HCT116 (cell line): ENCODE results near the gene DPP10.

ENCODE experiments used
- EGR1 ChIP-seq: IDR thresholded peaks from 2 replicates; pipeline ENCODE4 v1.6.1; 2012; ENCODE audit warnings: low read depth
- EZH2 ChIP-seq: fragments of 200-600 bp; sonication (generic); IDR thresholded peaks from 2 replicates; pipeline ENCODE4 v1.6.1; 2017; ENCODE audit warnings: antibody characterized with exemption, mixed run types
- EZH2phosphoT487 ChIP-seq: fragments of 200-600 bp; IDR thresholded peaks from 2 replicates; pipeline ENCODE4 v1.6.1; 2018; ENCODE audit warnings: antibody characterized with exemption, borderline replicate concordance
- POLR2A ChIP-seq: IDR thresholded peaks from 2 replicates; pipeline ENCODE4 v1.7.0; 2011; ENCODE audit warnings: borderline replicate concordance; ENCODE audit not compliant: insufficient read depth, insufficient read length; ENCODE audit errors: extremely low read depth
- POLR2AphosphoS5 ChIP-seq: IDR thresholded peaks from 2 replicates; pipeline ENCODE4 v1.6.1; 2011; ENCODE audit warnings: mild to moderate bottlenecking, low read depth, low read length, moderate library complexity
- TF ChIP-seq, protein P1 (sequence below), 3 experiments: fragments of 200-600 bp in 1 of 3; sonication (generic) in 1 of 3; IDR thresholded peaks in 2 of 3; conservative IDR thresholded peaks in 1 of 3; 2 replicates each; pipeline ENCODE4 v1.5.1; 2012 to 2017; ENCODE audit warnings: low read depth in 2 of 3, low read length in 2 of 3, antibody characterized with exemption in 1 of 3, borderline replicate concordance in 1 of 3, control low read depth in 1 of 3, mild to moderate bottlenecking in 1 of 3, mixed read lengths in 1 of 3, mixed run types in 1 of 3, moderate library complexity in 1 of 3; ENCODE audit not compliant: insufficient read depth in 1 of 3
- TF ChIP-seq, protein P2 (sequence below): IDR thresholded peaks from 2 replicates; pipeline ENCODE4 v1.6.1; 2012; ENCODE audit warnings: low read depth
- TF ChIP-seq, protein P3 (sequence below): IDR thresholded peaks from 2 replicates; pipeline ENCODE4 v1.6.1; 2012

DNA sequence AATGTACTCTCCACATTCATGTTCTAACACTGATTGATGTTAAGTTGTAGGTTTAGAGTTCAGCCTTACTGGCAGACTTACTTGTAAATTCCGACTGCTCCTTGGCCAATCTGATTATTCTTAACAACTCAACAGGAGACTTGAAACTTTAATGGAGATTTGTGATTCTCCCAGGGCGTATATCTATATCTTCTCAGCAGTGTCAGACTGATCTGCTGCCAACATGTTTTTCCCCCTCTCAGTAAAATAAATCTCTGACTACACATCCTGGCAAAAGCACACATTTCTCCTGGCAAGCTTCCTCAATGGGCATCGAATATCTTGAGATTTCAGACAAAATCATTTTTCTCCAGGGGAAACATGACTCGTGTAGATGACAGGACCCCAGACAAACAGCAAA lies 1041.2 kb downstream of the DPP10 start:
- TF ChIP-seq POLR2AphosphoS5, result no peak
- TF ChIP-seq EZH2, result no peak
- no peak for TF ChIP-seq EGR1
- TF ChIP-seq, protein P1, sequence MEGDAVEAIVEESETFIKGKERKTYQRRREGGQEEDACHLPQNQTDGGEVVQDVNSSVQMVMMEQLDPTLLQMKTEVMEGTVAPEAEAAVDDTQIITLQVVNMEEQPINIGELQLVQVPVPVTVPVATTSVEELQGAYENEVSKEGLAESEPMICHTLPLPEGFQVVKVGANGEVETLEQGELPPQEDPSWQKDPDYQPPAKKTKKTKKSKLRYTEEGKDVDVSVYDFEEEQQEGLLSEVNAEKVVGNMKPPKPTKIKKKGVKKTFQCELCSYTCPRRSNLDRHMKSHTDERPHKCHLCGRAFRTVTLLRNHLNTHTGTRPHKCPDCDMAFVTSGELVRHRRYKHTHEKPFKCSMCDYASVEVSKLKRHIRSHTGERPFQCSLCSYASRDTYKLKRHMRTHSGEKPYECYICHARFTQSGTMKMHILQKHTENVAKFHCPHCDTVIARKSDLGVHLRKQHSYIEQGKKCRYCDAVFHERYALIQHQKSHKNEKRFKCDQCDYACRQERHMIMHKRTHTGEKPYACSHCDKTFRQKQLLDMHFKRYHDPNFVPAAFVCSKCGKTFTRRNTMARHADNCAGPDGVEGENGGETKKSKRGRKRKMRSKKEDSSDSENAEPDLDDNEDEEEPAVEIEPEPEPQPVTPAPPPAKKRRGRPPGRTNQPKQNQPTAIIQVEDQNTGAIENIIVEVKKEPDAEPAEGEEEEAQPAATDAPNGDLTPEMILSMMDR (IDR thresholded peaks at IDR 0.05 in 2 of 3, conservative IDR thresholded peaks at IDR 0.05 in 1 of 3; ENCODE audit: borderline replicate concordance in 1 of 3, insufficient read depth in 1 of 3, low read depth in 2 of 3, low read length in 2 of 3), result no peak
- no peak for TF ChIP-seq EZH2phosphoT487
- TF ChIP-seq POLR2A, result no peak
- TF ChIP-seq, protein P2, sequence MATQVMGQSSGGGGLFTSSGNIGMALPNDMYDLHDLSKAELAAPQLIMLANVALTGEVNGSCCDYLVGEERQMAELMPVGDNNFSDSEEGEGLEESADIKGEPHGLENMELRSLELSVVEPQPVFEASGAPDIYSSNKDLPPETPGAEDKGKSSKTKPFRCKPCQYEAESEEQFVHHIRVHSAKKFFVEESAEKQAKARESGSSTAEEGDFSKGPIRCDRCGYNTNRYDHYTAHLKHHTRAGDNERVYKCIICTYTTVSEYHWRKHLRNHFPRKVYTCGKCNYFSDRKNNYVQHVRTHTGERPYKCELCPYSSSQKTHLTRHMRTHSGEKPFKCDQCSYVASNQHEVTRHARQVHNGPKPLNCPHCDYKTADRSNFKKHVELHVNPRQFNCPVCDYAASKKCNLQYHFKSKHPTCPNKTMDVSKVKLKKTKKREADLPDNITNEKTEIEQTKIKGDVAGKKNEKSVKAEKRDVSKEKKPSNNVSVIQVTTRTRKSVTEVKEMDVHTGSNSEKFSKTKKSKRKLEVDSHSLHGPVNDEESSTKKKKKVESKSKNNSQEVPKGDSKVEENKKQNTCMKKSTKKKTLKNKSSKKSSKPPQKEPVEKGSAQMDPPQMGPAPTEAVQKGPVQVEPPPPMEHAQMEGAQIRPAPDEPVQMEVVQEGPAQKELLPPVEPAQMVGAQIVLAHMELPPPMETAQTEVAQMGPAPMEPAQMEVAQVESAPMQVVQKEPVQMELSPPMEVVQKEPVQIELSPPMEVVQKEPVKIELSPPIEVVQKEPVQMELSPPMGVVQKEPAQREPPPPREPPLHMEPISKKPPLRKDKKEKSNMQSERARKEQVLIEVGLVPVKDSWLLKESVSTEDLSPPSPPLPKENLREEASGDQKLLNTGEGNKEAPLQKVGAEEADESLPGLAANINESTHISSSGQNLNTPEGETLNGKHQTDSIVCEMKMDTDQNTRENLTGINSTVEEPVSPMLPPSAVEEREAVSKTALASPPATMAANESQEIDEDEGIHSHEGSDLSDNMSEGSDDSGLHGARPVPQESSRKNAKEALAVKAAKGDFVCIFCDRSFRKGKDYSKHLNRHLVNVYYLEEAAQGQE, result no peak
- TF ChIP-seq, protein P3, sequence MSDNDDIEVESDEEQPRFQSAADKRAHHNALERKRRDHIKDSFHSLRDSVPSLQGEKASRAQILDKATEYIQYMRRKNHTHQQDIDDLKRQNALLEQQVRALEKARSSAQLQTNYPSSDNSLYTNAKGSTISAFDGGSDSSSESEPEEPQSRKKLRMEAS, result no peak
